ENCODE data around the gene NPEPL1.

- TF ChIP-seq CTCF (IDR thresholded peaks at IDR 0.05; ENCODE audit: extremely low read depth in 1 of 2, insufficient read depth in 1 of 2, low read depth in 1 of 2, low read length in 2 of 2): no peak
- TF ChIP-seq, protein P1, sequence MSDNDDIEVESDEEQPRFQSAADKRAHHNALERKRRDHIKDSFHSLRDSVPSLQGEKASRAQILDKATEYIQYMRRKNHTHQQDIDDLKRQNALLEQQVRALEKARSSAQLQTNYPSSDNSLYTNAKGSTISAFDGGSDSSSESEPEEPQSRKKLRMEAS (IDR thresholded peaks at IDR 0.05; ENCODE audit: insufficient read depth, insufficient read length): no peak
- no peak for TF ChIP-seq GATA2 (IDR thresholded peaks at IDR 0.05; ENCODE audit: insufficient read depth, insufficient read length, low read depth, low read length)
- no peak for TF ChIP-seq POLR2A (IDR thresholded peaks at IDR 0.05; ENCODE audit: low read depth, low read length)
- no peak for TF ChIP-seq MYC (IDR thresholded peaks at IDR 0.05; ENCODE audit: low read depth, low read length)
- no peak for TF ChIP-seq POLR2AphosphoS5 (IDR thresholded peaks at IDR 0.05; ENCODE audit: insufficient read depth, low read depth, low read length)
These were observed 22.5 kb upstream of the NPEPL1 start for GRCh38 chr20:58670102-58670501.

All from endothelial cell of umbilical vein (primary cell).